Colonic mucosa (tissue), 4 donors: ENCODE data around the gene DLG2. TPM values are rescaled to one million over a fixed set of nuclear protein-coding genes. Genes with fewer than 3 reads are reported as not detected.

Source experiments
- DNase-seq: peaks from one replicate; pipeline ENCODE4 v3.0.0-alpha.2; 2020
- H3K27ac ChIP-seq: fragments of 200-600 bp; one replicate; pipeline ENCODE4 v1.8.0; 2021
- H3K27me3 ChIP-seq: fragments of 200-600 bp; one replicate; pipeline ENCODE4 v1.8.0; 2021
- H3K36me3 ChIP-seq: fragments of 200-600 bp; one replicate; pipeline ENCODE4 v1.8.0; 2021
- H3K4me1 ChIP-seq: fragments of 200-600 bp; one replicate; pipeline ENCODE4 v1.8.0; 2021; ENCODE audit warnings: mild to moderate bottlenecking
- H3K4me3 ChIP-seq: fragments of 200-600 bp; one replicate; pipeline ENCODE4 v1.8.0; 2021
- H3K9ac ChIP-seq, 2 donors: one replicate each; pipeline ENCODE4 v1.7.0; 2013; ENCODE audit warnings: control low read depth in 2 of 2, low read depth in 2 of 2, low read length in 2 of 2
- H3K9me3 ChIP-seq: fragments of 200-600 bp; one replicate; pipeline ENCODE4 v1.8.0; 2021
- intact Hi-C: fragments of 100-400 bp; cut with DNase I; formaldehyde crosslinking; loops from one replicate; pipeline ENCODE4 v1.14.1; 2022
- total RNA-seq, 2 donors: library from RNA; stranded (reverse); fragmentation: NEBNext Ultra II Directional in 1 of 2; extraction: Animal tissue kit (Norgen Biotek cat#: 25700) in 1 of 2; gene quantifications; one replicate each; pipeline ENCODE4 v1.2.1, GENCODE V29; 2021
- TF ChIP-seq, protein P1 (sequence below): fragments of 200-600 bp; IDR thresholded peaks from one replicate; pipeline ENCODE4 v1.8.0; 2022; ENCODE audit warnings: antibody characterized with exemption, mild to moderate bottlenecking
- donor health status: healthy.
- donor health status: DM: no; HTN: no; CAD: no.
- donor health status: DM: no; HTN: no; CAD: no.

The DLG2 gene
- total RNA-seq, 2 donors from 2014 or later = 1.4 to 3.3 TPM

DNA sequence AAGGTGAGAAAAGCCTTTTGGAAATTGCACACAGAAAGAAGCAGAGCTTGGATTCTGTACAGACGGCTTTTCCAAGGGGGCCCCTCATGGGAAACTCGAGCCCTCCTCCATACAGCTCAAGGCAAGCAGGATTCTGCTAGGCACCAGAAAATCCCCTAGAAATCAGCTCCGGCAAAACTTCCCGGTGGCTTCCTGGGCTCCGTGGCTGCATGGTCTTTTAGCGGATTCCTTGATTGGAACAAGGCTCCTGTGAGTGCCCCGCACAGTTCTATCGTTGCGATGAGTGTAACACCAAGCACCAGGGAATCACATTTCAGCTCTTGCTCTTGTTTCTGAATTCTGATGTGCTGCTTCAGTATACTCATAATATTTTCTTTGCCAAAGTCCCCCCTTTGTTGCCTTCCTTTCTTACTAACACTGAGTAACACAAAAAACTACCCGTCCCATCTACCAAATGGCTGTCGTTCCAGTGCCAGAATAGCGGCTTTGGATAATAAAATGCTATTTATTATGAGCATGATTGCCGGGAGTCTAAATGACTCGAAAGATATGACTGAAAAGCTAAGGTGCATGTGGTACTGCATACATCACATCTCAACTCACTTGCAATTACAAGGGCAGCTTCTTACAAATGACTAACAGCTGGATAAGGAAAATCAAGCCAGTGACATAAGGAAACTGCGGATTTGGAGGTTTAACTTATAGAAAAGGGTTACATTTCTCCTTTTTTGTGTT lies 494.1 kb downstream of the DLG2 start:
- H3K27ac ChIP-seq = no peak overlapping the region
- intact Hi-C loops = no loop called here
- TF ChIP-seq, protein P1, sequence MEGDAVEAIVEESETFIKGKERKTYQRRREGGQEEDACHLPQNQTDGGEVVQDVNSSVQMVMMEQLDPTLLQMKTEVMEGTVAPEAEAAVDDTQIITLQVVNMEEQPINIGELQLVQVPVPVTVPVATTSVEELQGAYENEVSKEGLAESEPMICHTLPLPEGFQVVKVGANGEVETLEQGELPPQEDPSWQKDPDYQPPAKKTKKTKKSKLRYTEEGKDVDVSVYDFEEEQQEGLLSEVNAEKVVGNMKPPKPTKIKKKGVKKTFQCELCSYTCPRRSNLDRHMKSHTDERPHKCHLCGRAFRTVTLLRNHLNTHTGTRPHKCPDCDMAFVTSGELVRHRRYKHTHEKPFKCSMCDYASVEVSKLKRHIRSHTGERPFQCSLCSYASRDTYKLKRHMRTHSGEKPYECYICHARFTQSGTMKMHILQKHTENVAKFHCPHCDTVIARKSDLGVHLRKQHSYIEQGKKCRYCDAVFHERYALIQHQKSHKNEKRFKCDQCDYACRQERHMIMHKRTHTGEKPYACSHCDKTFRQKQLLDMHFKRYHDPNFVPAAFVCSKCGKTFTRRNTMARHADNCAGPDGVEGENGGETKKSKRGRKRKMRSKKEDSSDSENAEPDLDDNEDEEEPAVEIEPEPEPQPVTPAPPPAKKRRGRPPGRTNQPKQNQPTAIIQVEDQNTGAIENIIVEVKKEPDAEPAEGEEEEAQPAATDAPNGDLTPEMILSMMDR = no peak
- H3K36me3 ChIP-seq = no peaks in the 10 kb centered on the region
- no peak overlapping the region for H3K4me3 ChIP-seq
- no peaks in the 10 kb centered on the region for H3K9me3 ChIP-seq
- no peak overlapping the region for H3K9ac ChIP-seq
- H3K4me1 ChIP-seq = no peaks in the 10 kb centered on the region
- H3K27me3 ChIP-seq = no peaks in the 10 kb centered on the region
- no peak for DNase-seq

DNA sequence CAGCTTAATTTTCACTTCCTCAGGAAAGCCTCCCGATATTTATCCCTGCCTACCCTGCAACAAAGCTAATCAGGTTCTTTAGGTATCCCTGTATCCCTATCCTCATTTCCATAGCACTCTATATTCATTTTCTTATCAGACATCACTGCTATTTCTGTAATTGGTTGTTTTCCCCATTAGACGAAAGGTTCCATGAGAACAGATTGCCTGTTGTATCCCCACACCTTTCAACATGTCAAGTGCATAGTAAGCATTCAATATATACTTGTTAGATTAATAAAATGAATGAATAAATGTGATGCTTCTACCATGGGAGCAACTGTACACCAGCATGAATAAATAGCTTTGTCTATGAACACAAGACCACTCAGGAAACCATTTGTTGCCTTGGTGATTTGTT lies 499.8 kb downstream of the DLG2 start:
- Histone ChIP-seq H3K27me3 (no peaks in the 10 kb centered on the region), H3K9me3 (no peaks in the 10 kb centered on the region), H3K4me1 (no peaks in the 10 kb centered on the region), H3K4me3 (no peak overlapping the region), H3K9ac (no peak overlapping the region), H3K36me3 (no peaks in the 10 kb centered on the region), H3K27ac (no peak overlapping the region)
- no peak for DNase-seq
- intact Hi-C loops = no loop called here
- TF ChIP-seq, protein P1 = no peak

DNA sequence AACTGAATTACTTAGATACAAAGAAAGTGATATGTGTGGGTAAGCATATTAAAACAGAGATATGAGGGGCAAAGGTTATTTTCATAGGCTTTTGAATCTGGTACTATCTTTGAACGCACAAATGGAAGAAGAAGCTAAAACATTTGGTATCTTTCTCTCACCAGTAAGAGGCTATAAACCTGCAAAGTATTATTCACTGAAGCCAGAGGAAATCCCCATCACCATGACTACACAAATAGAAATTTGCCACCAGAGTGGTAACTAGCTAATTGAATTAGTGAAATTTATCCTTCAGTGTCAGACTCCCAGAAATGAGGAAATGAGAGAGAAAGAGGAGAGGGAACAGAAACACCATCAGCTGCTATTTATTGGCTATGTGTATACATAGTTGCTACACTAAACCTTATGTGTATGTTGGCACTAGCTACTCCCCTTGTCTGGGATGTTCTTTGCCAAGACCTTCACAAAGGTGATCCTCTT lies 503.4 kb downstream of the DLG2 start:
- DNase-seq = no peak
- H3K36me3 ChIP-seq = no peaks in the 10 kb centered on the region
- no peak overlapping the region for H3K9ac ChIP-seq
- no peaks in the 10 kb centered on the region for H3K27me3 ChIP-seq
- no peaks in the 10 kb centered on the region for H3K4me1 ChIP-seq
- no peak overlapping the region for H3K27ac ChIP-seq
- TF ChIP-seq, protein P1 = no peak
- H3K4me3 ChIP-seq = no peak overlapping the region
- no peaks in the 10 kb centered on the region for H3K9me3 ChIP-seq
- intact Hi-C loops = no loop called here

DNA sequence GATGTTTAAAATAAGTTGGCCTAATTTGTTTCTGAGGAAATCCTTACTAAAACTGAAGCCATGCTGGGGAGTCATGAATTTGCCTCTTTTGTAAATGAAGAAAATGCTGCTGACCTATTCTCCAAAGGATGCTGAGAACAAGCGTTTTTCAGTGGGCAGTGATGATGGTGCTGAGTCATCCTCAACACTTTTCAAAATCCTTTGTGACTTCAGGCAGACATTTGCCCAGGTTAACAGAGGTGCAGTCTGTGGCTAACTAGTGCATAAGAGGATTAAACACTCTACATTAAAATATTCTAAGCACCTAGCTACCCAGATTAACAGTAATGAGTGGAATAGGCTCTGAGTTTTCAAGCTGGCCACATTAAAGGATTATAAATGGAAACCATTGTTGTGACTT lies 509.0 kb downstream of the DLG2 start:
- no peak overlapping the region for H3K4me3 ChIP-seq
- intact Hi-C loops = no loop called here
- no peaks in the 10 kb centered on the region for H3K4me1 ChIP-seq
- H3K9me3 ChIP-seq = no peaks in the 10 kb centered on the region
- DNase-seq = no peak
- H3K9ac ChIP-seq = no peak overlapping the region
- H3K27me3 ChIP-seq = no peaks in the 10 kb centered on the region
- TF ChIP-seq, protein P1 = no peak
- no peak overlapping the region for H3K27ac ChIP-seq
- no peaks in the 10 kb centered on the region for H3K36me3 ChIP-seq

DNA sequence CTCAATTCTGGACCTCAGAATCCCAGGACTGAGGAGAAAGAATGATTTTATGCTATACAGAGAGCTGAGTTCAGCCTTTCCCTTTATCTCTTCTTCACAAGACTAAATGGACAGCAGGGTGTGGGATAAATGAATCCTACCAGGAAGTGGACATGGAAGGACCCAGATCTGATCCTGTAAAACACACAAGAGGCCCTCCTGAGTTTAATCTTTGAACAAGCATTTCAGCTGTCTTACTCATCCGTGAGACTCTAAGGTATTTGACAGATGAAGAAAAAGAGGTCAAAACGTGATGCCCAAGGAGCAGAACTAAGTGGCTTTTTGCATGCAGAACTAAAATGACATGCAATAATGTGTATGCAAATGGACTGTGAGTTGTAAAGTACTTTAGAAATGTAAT lies 511.3 kb downstream of the DLG2 start:
- intact Hi-C loops = no loop called here

More for the DNA sequence above, 511.3 kb downstream of the DLG2 start:
- TF ChIP-seq, protein P1 = no peak
- no peak overlapping the region for H3K27ac ChIP-seq
- H3K4me1 ChIP-seq = no peaks in the 10 kb centered on the region
- H3K9ac ChIP-seq = no peak overlapping the region
- H3K27me3 ChIP-seq = no peaks in the 10 kb centered on the region
- H3K36me3 ChIP-seq = no peaks in the 10 kb centered on the region
- no peak overlapping the region for H3K4me3 ChIP-seq
- no peaks in the 10 kb centered on the region for H3K9me3 ChIP-seq
- no peak for DNase-seq
